GM19351 (cell line): ENCODE results near the gene CSTPP1.
"Not testable (repeated sequence)": the region's sequence is repeated elsewhere in the genome, so short reads cannot be mapped to it uniquely, and the experiment has no call there.

Experiments
- ATAC-seq: cut with Tn5 transposase; IDR thresholded peaks from one replicate; pipeline ENCODE4 v1.9.1; 2021; ENCODE audit warnings: mild to moderate bottlenecking, moderate library complexity; ENCODE audit not compliant: unreplicated experiment

CSTPP1 gene

GRCh38 chr11:47189100-47189834, 252.7 kb downstream of the CSTPP1 start:
- no peak for ATAC-seq

GRCh38 chr11:47191137-47191536, 254.6 kb downstream of the CSTPP1 start:
- not testable (repeated sequence) for ATAC-seq

- no peak for ATAC-seq
Observed at GRCh38 chr11:47192111-47192510, 255.6 kb downstream of the CSTPP1 start.

- ATAC-seq, result not testable (repeated sequence)
Observed at GRCh38 chr11:47198161-47198560, 261.6 kb downstream of the CSTPP1 start.

GRCh38 chr11:47201015-47201414, 264.5 kb downstream of the CSTPP1 start:
- ATAC-seq, result no peak

GRCh38 chr11:47202576-47202975, 266.0 kb downstream of the CSTPP1 start:
- ATAC-seq, result no peak

- no peak for ATAC-seq
Observed at GRCh38 chr11:47204637-47204989, 268.1 kb downstream of the CSTPP1 start.

GRCh38 chr11:47206577-47206976, 270.0 kb downstream of the CSTPP1 start:
- not testable (repeated sequence) for ATAC-seq

- no peak for ATAC-seq
Observed at GRCh38 chr11:47207459-47207858, 270.9 kb downstream of the CSTPP1 start.

- ATAC-seq, result not testable (repeated sequence)
Observed at GRCh38 chr11:47208008-47208552, 271.5 kb downstream of the CSTPP1 start.

GRCh38 chr11:47208628-47209027, 272.1 kb downstream of the CSTPP1 start:
- no peak for ATAC-seq
